ENCODE measurements around the gene ERGIC2.

DNA sequence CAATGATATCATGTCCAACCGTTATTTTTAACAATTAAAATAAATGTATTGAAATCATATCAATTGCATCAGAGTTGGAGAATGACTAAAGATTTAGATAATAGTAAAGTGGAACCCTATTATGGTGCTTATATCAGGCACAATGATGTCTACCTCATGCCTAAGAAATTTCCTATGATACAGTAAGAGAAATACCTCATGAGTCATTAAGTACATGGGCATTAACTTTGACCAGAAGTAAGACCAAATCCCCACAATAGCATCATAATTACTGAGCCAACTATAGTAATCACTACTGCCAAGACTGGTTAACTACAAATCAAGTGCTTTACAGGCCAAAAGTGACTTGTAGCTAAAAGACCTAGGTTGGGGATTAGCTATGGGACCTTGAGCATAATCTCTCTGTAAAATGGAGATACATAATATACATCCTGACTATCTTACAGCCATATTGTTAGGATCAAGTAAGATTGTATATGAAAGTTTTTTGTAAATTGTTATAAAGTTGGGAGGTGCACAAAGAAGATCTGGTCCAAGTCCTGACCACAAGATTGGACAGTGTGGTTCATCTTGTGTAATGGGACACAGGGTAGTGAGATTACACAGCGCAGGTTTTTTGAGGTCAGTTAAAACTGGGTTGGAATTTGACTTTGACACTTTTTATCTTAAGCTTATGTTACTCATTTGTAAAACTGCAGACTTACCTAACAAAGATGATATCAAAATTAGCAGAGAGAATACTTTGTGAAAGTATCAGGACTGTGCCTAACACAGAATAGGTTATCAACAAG, 60.5 kb downstream of the ERGIC2 start:
- TF ChIP-seq, protein P1, sequence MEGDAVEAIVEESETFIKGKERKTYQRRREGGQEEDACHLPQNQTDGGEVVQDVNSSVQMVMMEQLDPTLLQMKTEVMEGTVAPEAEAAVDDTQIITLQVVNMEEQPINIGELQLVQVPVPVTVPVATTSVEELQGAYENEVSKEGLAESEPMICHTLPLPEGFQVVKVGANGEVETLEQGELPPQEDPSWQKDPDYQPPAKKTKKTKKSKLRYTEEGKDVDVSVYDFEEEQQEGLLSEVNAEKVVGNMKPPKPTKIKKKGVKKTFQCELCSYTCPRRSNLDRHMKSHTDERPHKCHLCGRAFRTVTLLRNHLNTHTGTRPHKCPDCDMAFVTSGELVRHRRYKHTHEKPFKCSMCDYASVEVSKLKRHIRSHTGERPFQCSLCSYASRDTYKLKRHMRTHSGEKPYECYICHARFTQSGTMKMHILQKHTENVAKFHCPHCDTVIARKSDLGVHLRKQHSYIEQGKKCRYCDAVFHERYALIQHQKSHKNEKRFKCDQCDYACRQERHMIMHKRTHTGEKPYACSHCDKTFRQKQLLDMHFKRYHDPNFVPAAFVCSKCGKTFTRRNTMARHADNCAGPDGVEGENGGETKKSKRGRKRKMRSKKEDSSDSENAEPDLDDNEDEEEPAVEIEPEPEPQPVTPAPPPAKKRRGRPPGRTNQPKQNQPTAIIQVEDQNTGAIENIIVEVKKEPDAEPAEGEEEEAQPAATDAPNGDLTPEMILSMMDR (IDR thresholded peaks at IDR 0.05), result no peak
- TF ChIP-seq POLR2A (IDR thresholded peaks at IDR 0.05), result no peak
